GM18499 (cell line): Measurements from ENCODE around the gene TCF7L2.

ENCODE experiments used
- ATAC-seq: cut with Tn5 transposase; IDR thresholded peaks from one replicate; pipeline ENCODE4 v1.9.1; 2021; ENCODE audit warnings: moderate number of reproducible peaks; ENCODE audit not compliant: insufficient read depth, unreplicated experiment

The TCF7L2 gene

GRCh38 chr10:112989826-112990225, 39.8 kb downstream of the TCF7L2 start:
- no peak for ATAC-seq

- ATAC-seq = no peak
Measured at GRCh38 chr10:112990271-112990670, 40.2 kb downstream of the TCF7L2 start.

- no peak for ATAC-seq
Measured at GRCh38 chr10:112991888-112992491, 41.9 kb downstream of the TCF7L2 start.

GRCh38 chr10:112996462-112996861, 46.4 kb downstream of the TCF7L2 start:
- ATAC-seq = no peak

- no peak for ATAC-seq
Measured at GRCh38 chr10:112999102-112999501, 49.1 kb downstream of the TCF7L2 start.

GRCh38 chr10:113000442-113000841, 50.4 kb downstream of the TCF7L2 start:
- no peak for ATAC-seq

GRCh38 chr10:113000876-113001598, 51.0 kb downstream of the TCF7L2 start:
- no peak for ATAC-seq

GRCh38 chr10:113001599-113002448, 51.8 kb downstream of the TCF7L2 start:
- ATAC-seq = no peak

GRCh38 chr10:113002449-113002777, 52.4 kb downstream of the TCF7L2 start:
- ATAC-seq = no peak

GRCh38 chr10:113003052-113003451, 53.0 kb downstream of the TCF7L2 start:
- no peak for ATAC-seq

GRCh38 chr10:113004069-113004618, 54.1 kb downstream of the TCF7L2 start:
- ATAC-seq = no peak

GRCh38 chr10:113005380-113005779, 55.3 kb downstream of the TCF7L2 start:
- no peak for ATAC-seq

- ATAC-seq = no peak
Measured at GRCh38 chr10:113006656-113007342, 56.8 kb downstream of the TCF7L2 start.

- ATAC-seq = no peak
Measured at GRCh38 chr10:113007343-113007771, 57.3 kb downstream of the TCF7L2 start.

- ATAC-seq = no peak
Measured at GRCh38 chr10:113007821-113008220, 57.8 kb downstream of the TCF7L2 start.

GRCh38 chr10:113011592-113012374, 61.7 kb downstream of the TCF7L2 start:
- ATAC-seq = no peak

GRCh38 chr10:113015201-113015600, 65.2 kb downstream of the TCF7L2 start:
- ATAC-seq = no peak

GRCh38 chr10:113017376-113017775, 67.3 kb downstream of the TCF7L2 start:
- ATAC-seq = no peak

- ATAC-seq = no peak
Measured at GRCh38 chr10:113018034-113018433, 68.0 kb downstream of the TCF7L2 start.

GRCh38 chr10:113019096-113019495, 69.0 kb downstream of the TCF7L2 start:
- no peak for ATAC-seq
